Urothelium cell line (cell line): Measurements from ENCODE around the gene OR4C12.
"Not testable (repeated sequence)": the region's sequence is repeated elsewhere in the genome, so short reads cannot be mapped to it uniquely, and the experiment has no call there.

Source experiments
- DNase-seq: peaks from one replicate; pipeline ENCODE4 v3.0.0; 2011; ENCODE audit warnings: low spot score, mixed read lengths
- FAIRE-seq: peaks from 2 replicates; lab custom pipeline; 2011; peaks lifted over from hg19 to GRCh38; lab: Jason Lieb, UNC

Gene OR4C12

GRCh38 chr11:49982435-49982834 is at the start of gene OR4C12:
OR4C12 (minus strand) TSS chr11:49982535; CDS start chr11:49982501, 34 bp downstream.
- not testable (repeated sequence) for FAIRE-seq

GRCh38 chr11:50030193-50030592 is 47.9 kb upstream of the OR4C12 start:
- FAIRE-seq (no peak), DNase-seq (no peak)

More at GRCh38 chr11:49982435-49982834, at the start of gene OR4C12:
- not testable (repeated sequence) for DNase-seq

GRCh38 chr11:49995565-49995964 is 13.2 kb upstream of the OR4C12 start:
- DNase-seq (peak; percentile 36), FAIRE-seq (peak; percentile 5)

GRCh38 chr11:49973439-49973838 is 8.9 kb downstream of the OR4C12 start:
- FAIRE-seq, DNase-seq: not testable (repeated sequence)

GRCh38 chr11:49952091-49952490 is 30.2 kb downstream of the OR4C12 start, which contains the start of gene OR4C13:
OR4C13 (plus strand) TSS chr11:49952391; CDS start chr11:49952423, 32 bp downstream.
- no peak for FAIRE-seq

GRCh38 chr11:49948701-49949100 is 33.6 kb downstream of the OR4C12 start:
- not testable (repeated sequence) for FAIRE-seq, DNase-seq

More at GRCh38 chr11:49952091-49952490, 30.2 kb downstream of the OR4C12 start, which contains the start of gene OR4C13:
- DNase-seq, result no peak
